GM18498 (cell line): ENCODE results near the gene SKIDA1.

Experiments used
- ATAC-seq: cut with Tn5 transposase; IDR thresholded peaks from one replicate; pipeline ENCODE4 v1.9.1; 2021; ENCODE audit warnings: mild to moderate bottlenecking, moderate library complexity; ENCODE audit not compliant: unreplicated experiment

The SKIDA1 gene

GRCh38 chr10:21517134-21518031 is 8.1 kb downstream of the SKIDA1 start:
- ATAC-seq: peak; percentile 67

GRCh38 chr10:21516242-21517131 is 9.0 kb downstream of the SKIDA1 start:
- ATAC-seq: peak; percentile 74

GRCh38 chr10:21515361-21516241 is 9.9 kb downstream of the SKIDA1 start:
- ATAC-seq: no peak

- no peak for ATAC-seq
These were observed 10.6 kb downstream of the SKIDA1 start for GRCh38 chr10:21514818-21515351.

GRCh38 chr10:21514129-21514817 is 11.2 kb downstream of the SKIDA1 start:
- ATAC-seq: no peak

GRCh38 chr10:21513405-21513788 is 12.1 kb downstream of the SKIDA1 start:
- no peak for ATAC-seq

- no peak for ATAC-seq
These were observed 12.7 kb downstream of the SKIDA1 start for GRCh38 chr10:21512573-21513404.

GRCh38 chr10:21511946-21512572 is 13.4 kb downstream of the SKIDA1 start:
- ATAC-seq: no peak

- ATAC-seq: no peak
These were observed 14.3 kb downstream of the SKIDA1 start for GRCh38 chr10:21511095-21511570.

- no peak for ATAC-seq
These were observed 15.0 kb downstream of the SKIDA1 start for GRCh38 chr10:21510241-21511094.

- no peak for ATAC-seq
These were observed 15.9 kb downstream of the SKIDA1 start for GRCh38 chr10:21509341-21510240.

- no peak for ATAC-seq
These were observed 16.7 kb downstream of the SKIDA1 start for GRCh38 chr10:21508706-21509331.

- no peak for ATAC-seq
These were observed 18.3 kb downstream of the SKIDA1 start for GRCh38 chr10:21507150-21507549.

GRCh38 chr10:21506351-21506750 is 19.1 kb downstream of the SKIDA1 start:
- no peak for ATAC-seq

GRCh38 chr10:21505711-21506278 is 19.7 kb downstream of the SKIDA1 start:
- ATAC-seq: no peak

- no peak for ATAC-seq
These were observed 21.9 kb downstream of the SKIDA1 start for GRCh38 chr10:21503542-21503941.
